Astrocyte of the spinal cord (primary cell): Measurements from ENCODE around the gene RALGPS1.

ENCODE experiments used
- DNase-seq: peaks from one replicate; pipeline ENCODE4 v3.0.0; 2011; ENCODE audit warnings: low read depth, low spot score
- H3K4me3 ChIP-seq: 2 replicates; pipeline ENCODE4 v1.5.1; 2011; ENCODE audit warnings: low read depth, mild to moderate bottlenecking, low read length, moderate library complexity
- in situ Hi-C: cut with HindIII; loops from 2 replicates; pipeline ENCODE4 v1.10.0; 2017; ENCODE audit warnings: low sequenced_read_pairs
- TF ChIP-seq, protein P1 (sequence below): IDR thresholded peaks from 2 replicates; pipeline ENCODE4 v1.5.1; 2012; ENCODE audit warnings: low read depth, mild to moderate bottlenecking, low read length, inconsistent platforms

RALGPS1 gene

GRCh38 chr9:127097683-127098082 is 183.1 kb downstream of the RALGPS1 start:
- TF ChIP-seq, protein P1, sequence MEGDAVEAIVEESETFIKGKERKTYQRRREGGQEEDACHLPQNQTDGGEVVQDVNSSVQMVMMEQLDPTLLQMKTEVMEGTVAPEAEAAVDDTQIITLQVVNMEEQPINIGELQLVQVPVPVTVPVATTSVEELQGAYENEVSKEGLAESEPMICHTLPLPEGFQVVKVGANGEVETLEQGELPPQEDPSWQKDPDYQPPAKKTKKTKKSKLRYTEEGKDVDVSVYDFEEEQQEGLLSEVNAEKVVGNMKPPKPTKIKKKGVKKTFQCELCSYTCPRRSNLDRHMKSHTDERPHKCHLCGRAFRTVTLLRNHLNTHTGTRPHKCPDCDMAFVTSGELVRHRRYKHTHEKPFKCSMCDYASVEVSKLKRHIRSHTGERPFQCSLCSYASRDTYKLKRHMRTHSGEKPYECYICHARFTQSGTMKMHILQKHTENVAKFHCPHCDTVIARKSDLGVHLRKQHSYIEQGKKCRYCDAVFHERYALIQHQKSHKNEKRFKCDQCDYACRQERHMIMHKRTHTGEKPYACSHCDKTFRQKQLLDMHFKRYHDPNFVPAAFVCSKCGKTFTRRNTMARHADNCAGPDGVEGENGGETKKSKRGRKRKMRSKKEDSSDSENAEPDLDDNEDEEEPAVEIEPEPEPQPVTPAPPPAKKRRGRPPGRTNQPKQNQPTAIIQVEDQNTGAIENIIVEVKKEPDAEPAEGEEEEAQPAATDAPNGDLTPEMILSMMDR = no peak
- H3K4me3 ChIP-seq = no peak overlapping the region
- DNase-seq = no peak
- in situ Hi-C loops = no loop called here

DNA sequence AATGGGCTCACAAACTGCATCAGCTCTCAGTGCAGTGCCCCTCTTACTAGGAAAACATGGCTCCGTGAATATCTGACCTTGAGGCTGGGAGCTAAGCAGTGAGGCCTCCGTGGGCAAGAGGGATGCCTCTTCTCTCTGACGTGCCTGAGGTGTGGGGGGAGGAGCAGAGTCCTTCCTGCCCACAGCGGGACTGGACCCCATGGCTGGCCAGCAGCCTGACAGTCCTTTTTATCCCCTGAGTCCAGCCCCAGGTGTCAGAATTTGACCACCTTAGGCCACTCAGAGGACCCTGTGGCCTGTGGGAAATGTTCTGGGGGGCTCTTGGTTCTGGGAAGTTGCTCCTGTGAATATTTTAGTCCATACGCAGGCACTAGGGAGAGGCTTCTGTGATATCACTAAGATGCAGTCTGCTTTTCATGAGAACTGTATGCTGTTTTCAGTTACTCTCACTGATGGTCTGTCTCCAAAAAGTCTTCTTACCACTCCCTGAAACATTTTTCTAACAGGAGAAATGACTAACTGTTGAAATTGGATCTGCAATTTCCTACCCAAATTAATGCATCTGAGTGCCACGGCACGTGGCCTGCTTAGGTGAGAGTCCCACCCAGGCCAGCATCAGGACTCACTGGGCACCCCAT is 184.5 kb downstream of the RALGPS1 start:
- H3K4me3 ChIP-seq = no peak overlapping the region
- in situ Hi-C loops = no loop called here
- no peak for DNase-seq
- TF ChIP-seq, protein P1 = no peak

GRCh38 chr9:127099664-127100063 is 185.1 kb downstream of the RALGPS1 start:
- in situ Hi-C loops = no loop called here
- no peak overlapping the region for H3K4me3 ChIP-seq
- no peak for DNase-seq
- TF ChIP-seq, protein P1 = no peak

GRCh38 chr9:127102176-127102575 is 187.6 kb downstream of the RALGPS1 start:
- H3K4me3 ChIP-seq = no peak overlapping the region
- TF ChIP-seq, protein P1 = no peak
- DNase-seq = peak; percentile 6
- in situ Hi-C loops = no loop called here

GRCh38 chr9:127102788-127103187 is 188.2 kb downstream of the RALGPS1 start:
- TF ChIP-seq, protein P1 = no peak
- in situ Hi-C loops = no loop called here

DNA sequence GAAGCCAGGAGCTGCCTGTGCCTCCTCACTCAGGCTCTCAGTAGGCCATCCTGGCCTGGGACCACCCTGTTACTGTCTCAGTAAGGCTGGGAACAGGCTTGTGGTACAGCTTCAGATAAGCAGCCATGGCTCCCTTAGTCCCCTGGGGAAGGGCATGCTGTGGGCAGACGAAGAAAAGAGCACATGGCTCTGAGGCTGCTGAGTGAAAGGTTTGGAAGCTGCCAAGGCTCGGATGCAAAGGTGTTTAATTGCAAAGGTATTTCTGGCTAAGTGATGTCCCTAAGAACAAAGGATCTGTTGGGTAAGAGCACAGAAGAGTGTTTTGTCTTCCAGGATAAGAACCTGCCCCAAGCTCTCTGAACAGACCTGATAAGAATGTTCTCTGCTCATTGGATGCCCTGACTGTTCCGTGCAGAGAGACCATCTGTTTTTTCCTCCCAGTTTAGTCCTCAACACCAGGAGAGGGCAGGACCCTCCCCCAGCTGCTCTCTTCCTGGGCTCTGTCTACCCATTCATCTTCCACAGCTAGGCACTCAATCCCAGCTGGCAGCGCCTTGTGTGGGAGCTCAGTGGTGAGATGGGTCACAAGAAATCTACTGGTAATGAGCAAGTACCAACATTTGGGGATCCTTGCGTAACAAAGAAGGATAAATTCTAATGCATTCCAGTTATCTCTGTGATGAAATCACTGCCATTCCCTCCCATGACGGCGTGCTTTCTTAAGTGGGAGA is 190.2 kb downstream of the RALGPS1 start:
- no peak overlapping the region for H3K4me3 ChIP-seq
- in situ Hi-C loops = no loop called here
- DNase-seq = no peak
- TF ChIP-seq, protein P1 = no peak

More at GRCh38 chr9:127102788-127103187, 188.2 kb downstream of the RALGPS1 start:
- no peak overlapping the region for H3K4me3 ChIP-seq
- no peak for DNase-seq
